Neural progenitor cell (in vitro differentiated cells): ENCODE results near the gene PSMB3. TPM values are rescaled to one million over a fixed set of nuclear protein-coding genes. Genes with fewer than 3 reads are reported as not detected.
"Not testable (repeated sequence)": the region's sequence is repeated elsewhere in the genome, so short reads cannot be mapped to it uniquely, and the experiment has no call there.

Experiments
- DNase-seq: peaks from one replicate; pipeline ENCODE4 v3.0.0-alpha.2; 2016; ENCODE audit warnings: low spot score
- H2AFZ ChIP-seq: fragments of 200-600 bp; sonication (generic); replicated peaks from 2 replicates; pipeline ENCODE4 v1.6.1; 2016; ENCODE audit warnings: antibody characterized with exemption
- H3F3A ChIP-seq: fragments of 200-600 bp; sonication (generic); 2 replicates; pipeline ENCODE4 v1.6.1; 2016; ENCODE audit warnings: antibody characterized with exemption, low read depth
- H3K27ac ChIP-seq: fragments of 200-600 bp; sonication (generic); 2 replicates; pipeline ENCODE4 v1.5.1; 2016; ENCODE audit warnings: mild to moderate bottlenecking
- H3K27me3 ChIP-seq: fragments of 200-600 bp; sonication (generic); 2 replicates; pipeline ENCODE4 v1.6.1; 2016; ENCODE audit warnings: mild to moderate bottlenecking, moderate library complexity
- H3K36me3 ChIP-seq: fragments of 200-600 bp; sonication (generic); 2 replicates; pipeline ENCODE4 v1.5.1; 2016
- H3K4me1 ChIP-seq: fragments of 200-600 bp; sonication (generic); 2 replicates; pipeline ENCODE4 v1.6.1; 2016; ENCODE audit warnings: mixed run types
- H3K4me2 ChIP-seq: fragments of 200-600 bp; sonication (generic); 2 replicates; pipeline ENCODE4 v1.6.1; 2016
- H3K4me3 ChIP-seq: fragments of 200-600 bp; sonication (generic); 2 replicates; pipeline ENCODE4 v1.5.1; 2016
- H3K79me2 ChIP-seq: fragments of 200-600 bp; sonication (generic); 2 replicates; pipeline ENCODE4 v1.6.1; 2016; ENCODE audit warnings: low read depth
- H3K9ac ChIP-seq: fragments of 200-600 bp; sonication (generic); 2 replicates; pipeline ENCODE4 v1.6.1; 2016
- H3K9me3 ChIP-seq: fragments of 200-600 bp; sonication (generic); 2 replicates; pipeline ENCODE4 v1.5.1; 2016; ENCODE audit warnings: low read depth
- H4K20me1 ChIP-seq: fragments of 200-600 bp; sonication (generic); 2 replicates; pipeline ENCODE4 v1.6.1; 2016; ENCODE audit warnings: low read depth
- H3K27ac Mint-ChIP-seq: 3 replicates; pipeline ENCODE4 v1.8.0; 2021; ENCODE audit warnings: mixed read lengths
- H3K27me3 Mint-ChIP-seq: 2 replicates; pipeline ENCODE4 v1.8.0; 2022; ENCODE audit warnings: low read depth, mild to moderate bottlenecking, inconsistent platforms, moderate library complexity, mixed read lengths; ENCODE audit not compliant: insufficient read depth
- H3K36me3 Mint-ChIP-seq: 3 replicates; pipeline ENCODE4 v1.8.0; 2021; ENCODE audit warnings: mixed read lengths
- H3K4me1 Mint-ChIP-seq: 3 replicates; pipeline ENCODE4 v1.8.0; 2021; ENCODE audit warnings: mixed read lengths
- H3K4me3 Mint-ChIP-seq: 3 replicates; pipeline ENCODE4 v1.8.0; 2021; ENCODE audit warnings: mild to moderate bottlenecking, moderate library complexity, mixed read lengths
- H3K9me3 Mint-ChIP-seq: 3 replicates; pipeline ENCODE4 v1.8.0; 2020; ENCODE audit warnings: mixed read lengths
- CTCF ChIP-seq: fragments of 200-600 bp; sonication (generic); IDR thresholded peaks from 2 replicates; pipeline ENCODE4 v1.5.1; 2017; ENCODE audit warnings: antibody characterized with exemption, mild to moderate bottlenecking
- EZH2 ChIP-seq: fragments of 200-600 bp; sonication (generic); IDR thresholded peaks from 2 replicates; pipeline ENCODE4 v1.6.1; 2017; ENCODE audit warnings: antibody characterized with exemption, mild to moderate bottlenecking, moderate library complexity
- EZH2phosphoT487 ChIP-seq: fragments of 200-600 bp; sonication (generic); IDR thresholded peaks from 2 replicates; pipeline ENCODE4 v1.6.1; 2017; ENCODE audit warnings: antibody characterized with exemption
- total RNA-seq: library from RNA; depleted of rRNA; stranded (reverse); fragments of >200 nt; gene quantifications from 2 replicates; pipeline ENCODE4 v1.2.3, GENCODE V29; 2015; ENCODE audit warnings: low replicate concordance

PSMB3 gene
- total RNA-seq, 1 donor from 2014 or later, result 127 TPM

GRCh38 chr17:38786372-38786771 lies 33.8 kb downstream of the PSMB3 start:
- no peaks in the 10 kb centered on the region for H3K9me3 ChIP-seq
- Mint-ChIP-seq H3K9me3 (no peaks in the 10 kb centered on the region), H3K36me3 (peaks cover 10% of the 10 kb centered on the region), H3K4me1 (peaks cover 21% of the 10 kb centered on the region), H3K4me3 (no peak overlapping the region), H3K27me3 (peaks cover 2% of the 10 kb centered on the region), H3K27ac (no peak overlapping the region)
- DNase-seq, result no peak
- H3K4me1 ChIP-seq, result peaks cover 20% of the 10 kb centered on the region
- H3K36me3 ChIP-seq, result no peaks in the 10 kb centered on the region
- no peak overlapping the region for H3K4me3 ChIP-seq
- H4K20me1 ChIP-seq, result peaks cover 59% of the 10 kb centered on the region
- H2AFZ ChIP-seq, result no peak overlapping the region
- H3K79me2 ChIP-seq, result peaks cover 32% of the 10 kb centered on the region
- H3F3A ChIP-seq, result peaks cover 30% of the 10 kb centered on the region
- no peak overlapping the region for H3K27ac ChIP-seq
- no peak overlapping the region for H3K4me2 ChIP-seq
- no peak for TF ChIP-seq EZH2
- no peak for TF ChIP-seq CTCF
- no peak for TF ChIP-seq EZH2phosphoT487
- no peaks in the 10 kb centered on the region for H3K27me3 ChIP-seq
- no peak overlapping the region for H3K9ac ChIP-seq

- H3K9me3 Mint-ChIP-seq, H3K4me2 ChIP-seq, H3K27ac Mint-ChIP-seq, H2AFZ ChIP-seq, H3K4me3 ChIP-seq, H3K4me3 Mint-ChIP-seq, H3K27me3 ChIP-seq, H3K27me3 Mint-ChIP-seq, H3K27ac ChIP-seq, H3K36me3 ChIP-seq, H3K9ac ChIP-seq, DNase-seq, H3K9me3 ChIP-seq: not testable (repeated sequence)
- peaks cover 30% of the 10 kb centered on the region for H3F3A ChIP-seq
- H3K79me2 ChIP-seq, result peaks cover 42% of the 10 kb centered on the region
- peaks cover 20% of the 10 kb centered on the region for H3K4me1 ChIP-seq
- Mint-ChIP-seq H3K36me3 (peaks cover 12% of the 10 kb centered on the region), H3K4me1 (peaks cover 21% of the 10 kb centered on the region)
- peaks cover 71% of the 10 kb centered on the region for H4K20me1 ChIP-seq
Measured at GRCh38 chr17:38787999-38788398, 35.5 kb downstream of the PSMB3 start.

GRCh38 chr17:38789185-38789584 lies 36.6 kb downstream of the PSMB3 start:
- peaks cover 81% of the 10 kb centered on the region for H4K20me1 ChIP-seq
- H3K4me3 ChIP-seq, result peak overlapping the region; percentile 21
- no peaks in the 10 kb centered on the region for H3K36me3 ChIP-seq
- Mint-ChIP-seq H3K27ac (peak overlapping the region; percentile 27), H3K4me3 (peak overlapping the region; percentile 60), H3K27me3 (peaks cover 2% of the 10 kb centered on the region), H3K36me3 (peaks cover 16% of the 10 kb centered on the region), H3K4me1 (peaks cover 21% of the 10 kb centered on the region), H3K9me3 (no peaks in the 10 kb centered on the region)
- peaks cover 30% of the 10 kb centered on the region for H3F3A ChIP-seq
- TF ChIP-seq EZH2 (no peak), EZH2phosphoT487 (no peak), CTCF (no peak)
- H3K27ac ChIP-seq, result peak overlapping the region; percentile 58
- peak; percentile 85 for DNase-seq
- H2AFZ ChIP-seq, result no peak overlapping the region
- H3K4me1 ChIP-seq, result peaks cover 20% of the 10 kb centered on the region
- no peak overlapping the region for H3K9ac ChIP-seq
- peak overlapping the region; percentile 70 for H3K4me2 ChIP-seq
- peaks cover 53% of the 10 kb centered on the region for H3K79me2 ChIP-seq
- H3K27me3 ChIP-seq, result no peaks in the 10 kb centered on the region
- H3K9me3 ChIP-seq, result no peaks in the 10 kb centered on the region

GRCh38 chr17:38790148-38790707 lies 37.7 kb downstream of the PSMB3 start:
- H3K4me2 ChIP-seq, result peak overlapping the region; percentile 70
- H3K4me3 ChIP-seq, result not testable (repeated sequence)

More at GRCh38 chr17:38790148-38790707, 37.7 kb downstream of the PSMB3 start:
- Mint-ChIP-seq H3K36me3 (peaks cover 19% of the 10 kb centered on the region), H3K4me1 (peaks cover 23% of the 10 kb centered on the region)
- H3F3A ChIP-seq, result peaks cover 30% of the 10 kb centered on the region
- peak overlapping the region; percentile 24 for H3K27ac ChIP-seq
- not testable (repeated sequence) for H2AFZ ChIP-seq, H3K36me3 ChIP-seq, H3K9ac ChIP-seq, H3K9me3 ChIP-seq, H3K4me3 Mint-ChIP-seq, H3K9me3 Mint-ChIP-seq, H3K27me3 ChIP-seq, H3K27ac Mint-ChIP-seq, H3K27me3 Mint-ChIP-seq
- DNase-seq, result peak; percentile 29
- H3K4me1 ChIP-seq, result peaks cover 20% of the 10 kb centered on the region
- H4K20me1 ChIP-seq, result peaks cover 81% of the 10 kb centered on the region
- H3K79me2 ChIP-seq, result peaks cover 64% of the 10 kb centered on the region
